ENCODE results near the gene RNPEPL1.
A peak's percentile ranks its signal among the peaks of the same experiment; 100 is the strongest.
"Not testable (repeated sequence)": the region's sequence is repeated elsewhere in the genome, so short reads cannot be mapped to it uniquely, and the experiment has no call there.

Gene RNPEPL1

GRCh38 chr2:240567872-240568677 is at the start of gene RNPEPL1:
Gene RNPEPL1, plus strand, starts transcription at chr2:240568484. Its CDS starts 103 bp downstream, at chr2:240568587.
- peak; percentile 51 for DNase-seq (ENCODE audit: low spot score)

GRCh38 chr2:240518981-240519380 is 49.3 kb upstream of the RNPEPL1 start:
- DNase-seq (ENCODE audit: low spot score): no peak

- no peak for DNase-seq (ENCODE audit: low spot score)
Observed at GRCh38 chr2:240519396-240520129, 48.7 kb upstream of the RNPEPL1 start.

GRCh38 chr2:240520130-240520973 is 47.9 kb upstream of the RNPEPL1 start:
- no peak for DNase-seq (ENCODE audit: low spot score)

- DNase-seq (ENCODE audit: low spot score): no peak
Observed at GRCh38 chr2:240520974-240521350, 47.3 kb upstream of the RNPEPL1 start.

- not testable (repeated sequence) for DNase-seq (ENCODE audit: low spot score)
Observed at GRCh38 chr2:240521885-240522284, 46.4 kb upstream of the RNPEPL1 start.

GRCh38 chr2:240522406-240522805 is 45.9 kb upstream of the RNPEPL1 start:
- no peak for DNase-seq (ENCODE audit: low spot score)

- no peak for DNase-seq (ENCODE audit: low spot score)
Observed at GRCh38 chr2:240523451-240524281, 44.6 kb upstream of the RNPEPL1 start.

- no peak for DNase-seq (ENCODE audit: low spot score)
Observed at GRCh38 chr2:240524963-240525718, 43.1 kb upstream of the RNPEPL1 start.

GRCh38 chr2:240525802-240526201 is 42.5 kb upstream of the RNPEPL1 start:
- DNase-seq (ENCODE audit: low spot score): no peak

GRCh38 chr2:240526521-240526920 is 41.8 kb upstream of the RNPEPL1 start:
- no peak for DNase-seq (ENCODE audit: low spot score)

- DNase-seq (ENCODE audit: low spot score): no peak
Observed at GRCh38 chr2:240527153-240527750, 41.0 kb upstream of the RNPEPL1 start.

GRCh38 chr2:240528406-240529040 is 39.8 kb upstream of the RNPEPL1 start:
- DNase-seq (ENCODE audit: low spot score): no peak

- DNase-seq (ENCODE audit: low spot score): no peak
Observed at GRCh38 chr2:240529344-240529999, 38.8 kb upstream of the RNPEPL1 start.

GRCh38 chr2:240530181-240530580 is 38.1 kb upstream of the RNPEPL1 start:
- DNase-seq (ENCODE audit: low spot score): no peak

- DNase-seq (ENCODE audit: low spot score): no peak
Observed at GRCh38 chr2:240531038-240531437, 37.2 kb upstream of the RNPEPL1 start.

GRCh38 chr2:240532031-240532775 is 36.1 kb upstream of the RNPEPL1 start:
- DNase-seq (ENCODE audit: low spot score): no peak

GRCh38 chr2:240538031-240538780 is 30.1 kb upstream of the RNPEPL1 start:
- no peak for DNase-seq (ENCODE audit: low spot score)
